HG02588 (cell line): ENCODE measurements around the gene C12orf42.
"Not testable (repeated sequence)": the region's sequence is repeated elsewhere in the genome, so short reads cannot be mapped to it uniquely, and the experiment has no call there.

ENCODE experiments used
- ATAC-seq: cut with Tn5 transposase; IDR thresholded peaks from one replicate; pipeline ENCODE4 v1.9.1; 2021; ENCODE audit warnings: mild to moderate bottlenecking, moderate library complexity; ENCODE audit not compliant: unreplicated experiment

C12orf42 gene

DNA sequence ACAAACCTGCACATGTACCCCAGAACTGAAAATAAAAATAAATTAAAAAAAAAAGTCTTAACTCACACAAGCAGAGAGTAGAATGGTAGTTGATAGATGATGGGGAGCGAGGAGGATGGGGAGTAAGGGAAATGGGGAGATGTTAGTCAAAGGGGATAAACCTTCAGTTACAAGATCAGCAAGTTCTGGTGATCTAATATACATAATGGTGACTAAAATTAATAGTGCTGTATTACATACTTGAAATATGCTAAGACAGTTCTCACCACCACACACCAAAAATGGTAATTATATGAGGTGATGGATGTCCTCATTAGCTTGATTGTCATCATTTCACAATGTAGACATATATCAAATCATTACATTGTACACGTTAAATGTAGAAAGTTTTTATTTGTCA, 3.2 kb upstream of the C12orf42 start:
- no peak for ATAC-seq

DNA sequence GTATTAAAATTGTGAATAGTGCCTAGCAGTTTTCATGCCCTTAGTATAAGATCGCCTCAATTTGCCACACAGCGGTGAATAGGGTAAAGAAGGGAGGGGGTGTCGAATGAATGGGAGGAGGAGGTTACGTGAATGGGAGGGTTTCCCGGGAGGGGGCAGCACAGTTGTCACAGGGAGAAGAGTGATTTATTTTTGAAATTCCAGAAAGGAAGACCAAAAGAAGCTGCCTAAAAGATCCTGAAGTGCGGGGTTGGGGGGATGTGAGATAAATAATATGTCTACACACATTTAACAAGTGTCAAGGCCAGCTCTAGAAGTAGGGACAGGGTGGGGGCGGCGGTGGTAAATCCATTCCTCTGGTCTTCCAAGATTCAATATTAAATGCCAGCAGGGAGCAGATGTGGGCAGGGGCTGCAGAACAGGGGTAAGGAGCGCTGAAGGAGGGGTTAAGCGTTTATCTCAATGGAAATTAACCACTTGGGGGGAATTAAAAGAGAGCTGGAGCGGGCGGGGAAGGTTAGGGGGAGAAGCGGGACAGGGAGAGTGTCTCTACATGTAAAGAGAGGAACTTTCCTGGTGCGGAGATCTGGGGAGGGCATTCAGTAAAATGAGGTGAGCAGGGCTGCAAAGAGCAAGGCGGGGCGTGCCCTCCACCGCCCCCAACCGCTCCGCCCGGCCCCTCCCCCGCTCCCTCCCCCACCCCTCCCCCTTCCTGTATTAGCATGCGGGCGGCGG, 867 bp downstream of the C12orf42 start:
- ATAC-seq = no peak

DNA sequence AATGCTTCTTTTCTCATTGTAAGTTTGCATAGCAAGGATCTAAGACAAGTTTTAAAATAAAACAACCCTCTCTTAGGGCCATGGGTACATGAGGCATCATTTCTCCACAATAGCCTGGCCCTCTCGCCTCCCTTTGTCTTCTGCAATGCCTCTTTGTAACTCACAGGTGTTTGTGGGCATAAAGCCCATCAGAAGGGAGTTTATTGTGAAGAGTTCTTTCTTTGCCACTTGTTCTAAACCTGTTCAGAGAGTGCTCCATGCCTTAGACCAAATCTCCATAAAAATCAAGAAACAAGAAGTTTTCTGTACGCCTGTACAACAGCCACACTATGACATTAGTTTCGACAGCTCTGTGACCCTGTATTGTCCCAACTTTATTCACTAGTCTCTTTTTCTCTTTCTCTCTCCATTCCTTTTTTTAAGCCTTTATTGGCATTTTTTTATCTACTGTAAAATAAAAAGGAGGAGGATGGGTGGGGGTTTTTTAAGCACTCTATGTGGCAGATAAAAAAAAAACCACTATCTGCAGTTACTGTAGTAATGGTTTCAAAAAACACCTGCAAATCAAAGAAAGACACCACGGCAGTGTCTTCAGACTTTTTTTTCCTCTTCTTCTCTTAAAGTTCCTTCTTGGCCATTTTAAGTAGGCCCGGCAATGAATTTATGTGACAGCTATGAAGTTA, 1.6 kb downstream of the C12orf42 start:
- no peak for ATAC-seq

DNA sequence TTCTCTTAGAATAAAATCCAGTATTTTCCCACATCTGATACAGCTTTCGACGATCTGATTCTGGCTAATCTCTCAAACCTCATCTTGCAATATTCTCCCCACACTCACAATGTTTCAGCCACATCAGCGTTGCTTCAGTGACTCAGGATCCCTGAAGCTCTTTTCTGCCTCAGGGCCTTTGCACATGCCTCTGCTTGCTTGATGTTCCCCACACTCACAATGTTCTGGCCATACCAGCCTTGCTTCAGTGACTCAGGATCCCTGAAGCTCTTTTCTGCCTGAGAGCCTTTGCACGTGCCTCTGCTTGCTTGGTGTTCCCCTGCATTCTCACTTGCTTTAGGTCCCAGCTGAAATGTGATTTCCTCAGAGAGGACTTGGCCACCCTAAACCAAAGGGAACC, 2.6 kb downstream of the C12orf42 start:
- no peak for ATAC-seq

DNA sequence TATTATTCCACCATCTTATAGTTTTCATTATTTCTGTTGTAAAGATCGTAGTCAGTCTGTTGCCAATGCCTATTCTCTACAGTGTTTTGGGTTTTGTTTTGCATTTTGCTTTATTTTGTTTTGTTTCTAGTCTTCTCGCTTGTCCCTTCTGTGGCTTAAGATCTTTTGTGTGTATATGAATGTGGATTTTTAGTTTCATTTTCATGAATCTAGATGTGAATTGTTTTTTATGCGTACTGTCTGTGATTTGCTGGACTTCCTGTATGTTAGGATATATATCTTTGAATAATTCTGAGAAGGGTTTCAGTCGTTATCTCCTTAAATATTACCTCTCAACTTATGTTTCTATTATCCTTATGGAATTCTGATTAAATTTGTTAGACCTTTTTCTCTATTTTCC, 13.4 kb downstream of the C12orf42 start:
- no peak for ATAC-seq

DNA sequence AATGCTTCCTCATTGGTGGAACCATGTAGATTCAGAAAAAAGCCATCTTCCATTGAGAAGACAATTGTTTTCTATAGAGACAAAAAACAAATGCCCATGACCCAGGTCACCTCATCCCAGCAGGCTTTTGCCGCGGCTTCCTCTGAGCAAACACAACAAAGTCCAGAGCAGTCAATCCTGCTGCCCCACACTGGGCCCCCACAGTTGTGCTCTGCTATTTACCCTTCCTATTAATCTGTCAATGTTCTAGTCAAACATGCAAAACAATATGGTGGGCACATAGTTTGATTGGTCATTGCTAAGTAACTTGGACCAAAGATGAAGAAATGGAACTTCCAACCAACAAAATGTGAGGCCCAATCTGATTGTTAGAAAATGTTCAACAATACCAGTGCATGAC, 20.7 kb downstream of the C12orf42 start:
- ATAC-seq = no peak

DNA sequence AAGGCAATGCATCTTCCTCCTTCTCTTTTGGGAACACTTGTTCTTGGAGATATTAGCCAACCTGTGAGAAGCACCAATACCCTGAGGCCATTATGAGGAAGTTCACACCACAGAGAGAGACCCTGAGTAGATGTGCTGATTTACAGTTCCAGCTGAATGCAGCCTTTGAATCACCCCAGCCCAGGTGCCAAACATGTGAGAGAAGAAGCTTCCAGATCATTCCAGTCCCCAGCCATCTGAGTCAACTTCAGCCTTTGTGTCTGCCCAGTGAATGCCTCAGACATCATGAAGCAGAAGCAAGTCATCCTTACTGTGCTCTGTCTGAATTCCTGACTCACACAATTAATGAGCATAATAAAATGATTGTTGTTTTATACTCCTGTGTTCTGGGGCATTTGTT, 25.1 kb downstream of the C12orf42 start:
- no peak for ATAC-seq

DNA sequence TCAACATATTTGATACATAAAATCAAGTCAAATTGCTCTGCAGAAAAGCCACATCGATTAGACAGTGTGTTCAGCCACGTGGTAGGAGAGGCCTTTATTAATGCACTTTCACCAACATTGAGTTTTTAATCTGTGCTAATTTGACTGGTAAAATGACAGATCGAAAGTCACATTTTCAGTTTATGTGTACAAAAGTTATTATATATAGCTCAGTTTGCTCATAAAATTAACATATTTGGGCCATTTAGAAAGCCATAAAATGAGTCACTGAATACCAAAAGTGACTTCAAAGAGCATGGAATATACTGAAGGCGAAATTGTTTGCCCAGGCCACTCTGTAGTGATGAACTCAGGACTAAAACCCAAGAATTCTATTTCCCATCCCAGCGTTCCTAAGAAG, 26.0 kb downstream of the C12orf42 start:
- no peak for ATAC-seq

DNA sequence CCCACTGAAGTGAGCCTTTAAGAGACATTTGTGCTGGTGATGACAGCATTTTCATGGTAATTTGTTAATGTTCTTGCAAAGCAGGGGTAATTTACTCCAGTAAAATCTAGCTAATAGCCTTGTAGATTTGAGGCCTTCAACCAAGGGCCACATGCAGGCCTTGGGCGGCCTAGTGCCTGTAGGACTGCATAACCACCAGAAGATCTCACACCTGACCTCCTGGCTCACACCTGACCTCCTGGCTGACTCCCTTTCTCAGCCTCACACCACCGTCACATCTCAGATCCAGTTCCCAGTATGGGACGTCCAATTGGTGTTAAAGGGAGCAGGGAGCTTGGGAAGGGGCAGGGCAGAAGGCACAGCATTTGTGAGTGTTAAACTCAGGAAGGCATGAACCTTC, 26.9 kb downstream of the C12orf42 start:
- no peak for ATAC-seq

DNA sequence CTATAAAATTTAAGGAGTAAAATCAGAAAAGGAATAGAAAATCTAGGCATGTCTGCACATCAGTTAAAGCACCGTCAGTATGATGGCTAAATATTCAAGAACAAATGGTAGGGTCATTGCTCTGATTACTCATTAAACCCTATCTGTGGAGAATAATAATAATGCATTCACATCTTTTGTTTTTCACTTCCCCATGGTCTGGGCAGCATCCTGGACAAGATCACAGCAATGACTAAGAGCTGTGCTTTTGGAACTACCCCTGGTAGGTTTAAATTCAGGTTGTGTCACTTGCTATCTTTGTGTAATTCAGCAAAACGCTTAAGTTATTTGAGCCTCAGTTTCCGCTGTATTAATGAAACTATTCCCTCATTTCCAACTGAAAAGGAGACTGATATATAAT, 33.1 kb downstream of the C12orf42 start:
- peak; percentile 91 for ATAC-seq

DNA sequence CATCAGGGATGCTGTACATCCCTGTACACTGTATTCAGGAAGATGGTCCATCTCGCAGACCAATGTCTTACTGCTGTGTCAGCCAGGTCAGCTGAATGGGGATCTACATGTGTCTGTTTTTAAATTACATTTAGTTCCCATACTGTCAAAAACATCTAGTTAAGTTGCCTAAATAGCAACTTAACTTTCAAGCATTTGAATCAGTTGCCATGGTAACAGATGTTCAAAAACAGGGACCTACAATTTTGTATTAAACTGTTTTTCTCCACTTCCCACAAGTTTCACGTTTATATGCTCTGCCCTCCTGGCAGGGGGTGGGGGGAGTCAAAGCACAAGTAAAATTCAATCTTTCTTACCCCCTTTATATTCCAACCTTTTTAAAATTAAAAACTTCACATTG, 38.3 kb downstream of the C12orf42 start:
- ATAC-seq = no peak

DNA sequence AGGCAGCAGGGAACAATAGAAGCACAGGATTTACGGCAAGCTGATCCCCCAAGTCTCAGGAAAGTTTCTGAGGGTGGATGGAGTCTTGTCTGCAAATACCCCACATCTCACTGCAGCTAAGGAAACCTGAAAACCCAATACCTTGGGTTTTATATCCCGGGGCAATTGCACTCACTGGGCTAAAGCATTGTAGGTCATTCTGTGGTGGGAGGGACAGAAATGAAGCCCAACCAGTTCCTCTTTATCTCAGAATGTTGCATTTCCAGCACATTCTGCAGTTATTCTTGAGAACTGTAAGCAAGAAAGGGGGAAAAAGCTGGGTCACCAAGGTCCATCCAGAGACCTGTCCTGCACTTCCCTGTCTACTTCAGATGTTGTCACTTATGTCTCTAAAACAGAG, 39.8 kb downstream of the C12orf42 start:
- no peak for ATAC-seq

DNA sequence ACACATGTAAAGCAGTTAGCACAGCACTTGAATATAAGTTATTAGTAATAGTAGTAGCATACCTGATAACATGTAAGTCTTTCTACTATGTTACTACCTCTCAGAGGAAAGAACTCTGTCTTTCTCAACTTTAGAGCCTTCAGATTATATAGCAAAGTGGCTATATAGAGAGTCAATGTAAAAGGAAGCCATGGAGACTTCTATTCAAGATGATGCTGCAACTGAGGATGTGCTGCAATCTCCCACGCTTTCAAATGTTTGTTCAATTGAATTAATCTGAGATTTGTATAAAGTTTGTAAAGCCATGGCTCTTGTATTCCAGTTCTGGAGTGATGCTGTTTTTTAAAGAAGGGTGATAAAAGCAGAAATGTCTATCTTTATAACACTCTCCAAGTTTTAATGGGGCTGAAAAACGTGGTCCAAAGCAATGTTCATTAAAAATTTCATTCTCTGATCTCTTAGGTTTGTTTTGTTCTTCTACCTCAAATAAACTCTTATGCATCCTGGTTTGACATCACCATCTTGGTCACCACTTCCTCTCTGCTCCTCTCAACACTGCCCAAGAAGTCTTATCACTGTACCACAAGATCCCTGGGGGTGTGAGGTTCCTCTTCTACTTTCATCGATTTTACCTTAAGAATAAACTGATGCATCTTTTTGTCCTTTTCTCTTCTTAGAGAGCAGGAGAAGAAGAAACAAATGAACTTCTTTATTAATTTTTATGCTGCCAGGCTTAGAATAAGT, 40.6 kb downstream of the C12orf42 start:
- peak; percentile 57 for ATAC-seq

DNA sequence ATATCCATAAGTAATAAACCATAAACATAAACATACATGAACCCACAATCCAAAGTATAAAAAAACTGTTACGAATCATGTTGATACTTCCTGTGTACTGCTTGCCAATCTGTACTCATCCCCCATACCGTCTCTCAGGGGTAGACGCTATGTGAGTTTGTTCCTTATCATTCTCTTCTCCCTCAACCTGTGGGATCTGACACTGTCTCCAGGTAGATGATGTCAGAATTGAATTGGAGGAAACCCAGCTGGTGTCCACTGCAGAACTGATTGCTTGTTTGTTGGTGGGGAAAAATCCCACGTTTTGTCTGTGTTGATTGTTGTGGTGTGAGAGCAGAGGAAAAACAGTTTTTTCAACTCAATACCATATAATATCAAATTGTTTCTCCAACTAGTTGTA, 50.8 kb downstream of the C12orf42 start:
- no peak for ATAC-seq

DNA sequence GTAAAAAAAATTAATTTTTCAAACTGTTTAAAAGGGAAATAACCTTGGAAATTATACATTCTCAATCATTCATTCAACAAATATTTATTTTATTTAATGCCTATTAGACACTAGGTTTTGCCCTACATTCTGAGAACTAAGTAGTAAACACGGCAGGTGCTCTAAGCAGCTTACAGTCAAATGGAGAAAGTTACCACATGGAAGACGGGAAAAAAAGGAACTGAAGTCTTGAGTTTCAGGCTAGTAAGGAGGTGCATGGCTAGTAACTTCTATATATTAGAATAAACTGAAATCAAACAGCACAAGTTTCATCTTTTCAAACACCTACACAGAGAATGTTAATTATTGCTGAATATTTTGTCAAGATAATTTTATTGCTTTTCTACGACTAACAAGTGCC, 52.9 kb downstream of the C12orf42 start:
- no peak for ATAC-seq

DNA sequence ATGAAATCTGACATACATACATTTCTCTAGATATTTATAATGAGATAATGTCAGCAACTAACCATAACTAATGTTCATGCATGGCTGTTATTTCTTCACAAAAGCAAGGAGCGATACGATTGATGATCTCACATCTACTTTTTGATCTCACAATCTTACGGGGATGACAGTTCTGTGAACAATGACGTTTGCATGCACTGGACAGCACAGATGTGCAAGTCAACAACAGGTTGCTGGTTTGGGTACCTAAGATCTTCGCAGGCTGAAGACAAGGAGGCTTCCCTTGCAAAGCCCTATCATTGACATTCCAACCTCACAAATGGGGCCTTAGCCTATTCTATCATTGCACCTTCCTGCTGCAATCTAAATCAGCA, 53.6 kb downstream of the C12orf42 start:
- no peak for ATAC-seq

DNA sequence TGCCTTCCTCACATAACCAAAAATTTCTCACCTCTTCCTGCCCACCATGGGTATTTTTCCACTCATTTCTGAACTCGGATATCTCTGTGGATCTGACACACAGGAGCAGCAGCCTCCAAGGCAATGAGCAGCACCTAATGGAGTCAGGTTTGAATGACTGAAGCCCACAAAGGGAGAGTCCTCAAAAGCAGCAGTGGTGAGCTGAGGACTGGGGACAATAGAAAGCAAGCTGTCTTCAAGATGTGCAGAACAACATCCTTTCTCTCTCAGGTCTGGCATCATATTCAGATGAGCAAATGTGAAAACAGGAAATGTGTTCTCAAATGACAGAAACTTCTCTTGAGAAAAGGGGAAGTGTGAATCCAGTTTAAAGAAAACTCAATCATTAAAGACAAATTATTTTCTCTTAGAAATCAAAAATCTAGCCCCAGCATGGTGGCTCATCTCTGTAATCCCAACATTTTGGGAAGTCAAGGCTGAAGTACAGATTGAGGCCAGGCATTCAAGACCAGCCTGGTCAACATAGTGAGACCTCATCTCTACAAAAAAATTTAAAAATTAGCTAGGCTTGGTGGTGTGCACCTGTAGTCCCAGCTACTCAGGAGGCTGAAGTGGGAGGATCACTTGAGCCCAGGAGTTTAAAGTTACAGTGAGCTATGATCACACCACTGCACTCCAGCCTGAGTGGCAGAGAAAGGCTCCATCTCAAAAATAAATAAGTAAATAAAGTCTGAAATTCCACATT, 54.2 kb downstream of the C12orf42 start:
- ATAC-seq = peak; percentile 97

DNA sequence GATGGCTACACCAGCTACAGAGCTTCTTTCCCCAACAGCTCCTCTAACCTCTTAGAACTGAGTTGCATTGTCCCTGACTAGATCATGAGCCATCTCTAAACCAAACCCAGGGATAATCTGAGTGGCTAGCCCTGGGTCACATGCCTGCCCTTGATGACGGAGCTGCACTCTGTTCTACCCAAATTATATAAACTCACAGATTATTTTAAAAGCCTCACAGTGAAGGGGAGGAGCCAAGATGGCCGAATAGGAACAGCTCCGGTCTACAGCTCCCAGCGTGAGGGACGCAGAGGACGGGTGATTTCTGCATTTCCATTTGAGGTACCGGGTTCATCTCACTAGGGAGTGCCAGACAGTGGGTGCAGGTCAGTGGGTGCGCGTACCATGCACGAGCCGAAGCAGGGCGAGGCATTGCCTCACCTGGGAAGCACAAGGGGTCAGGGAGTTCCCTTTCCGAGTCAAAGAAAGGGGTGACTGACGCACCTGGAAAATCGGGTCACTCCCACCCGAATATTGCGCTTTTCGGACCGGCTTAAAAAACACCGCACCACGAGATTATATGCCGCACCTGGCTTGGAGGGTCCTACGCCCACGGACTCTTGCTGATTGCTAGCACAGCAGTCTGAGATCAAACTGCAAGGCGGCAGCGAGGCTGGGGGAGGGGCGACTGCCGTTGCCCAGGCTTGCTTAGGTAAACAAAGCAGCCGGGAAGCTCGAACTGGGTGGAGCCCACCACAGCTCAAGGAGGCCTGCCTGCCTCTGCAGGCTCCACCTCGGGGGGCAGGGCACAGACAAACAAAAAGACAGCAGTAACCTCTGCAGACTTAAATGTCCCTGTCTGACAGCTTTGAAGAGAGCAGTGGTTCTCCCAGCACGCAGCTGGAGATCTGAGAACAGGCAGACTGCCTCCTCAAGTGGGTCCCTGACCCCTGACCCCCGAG, 61.3 kb downstream of the C12orf42 start:
- ATAC-seq = not testable (repeated sequence)

DNA sequence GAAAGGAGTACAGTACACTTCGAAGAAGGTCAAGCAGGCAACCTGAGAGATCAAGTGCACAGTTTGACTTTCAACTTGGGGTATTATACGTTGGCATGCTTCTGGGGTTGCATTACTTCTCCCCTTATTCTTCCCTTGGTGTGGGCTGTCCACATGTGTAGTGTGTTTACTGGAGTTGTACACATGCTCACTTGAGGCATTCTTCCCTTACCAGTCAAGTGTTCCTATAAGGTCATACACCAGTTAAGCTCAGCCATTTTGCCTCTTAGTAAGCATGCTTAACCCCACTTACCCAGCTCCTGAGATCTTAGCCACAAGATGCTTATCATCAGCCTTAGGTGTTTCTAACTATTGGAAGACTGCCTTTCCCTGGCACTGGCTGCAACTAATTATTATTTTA, 63.8 kb downstream of the C12orf42 start:
- ATAC-seq = no peak

DNA sequence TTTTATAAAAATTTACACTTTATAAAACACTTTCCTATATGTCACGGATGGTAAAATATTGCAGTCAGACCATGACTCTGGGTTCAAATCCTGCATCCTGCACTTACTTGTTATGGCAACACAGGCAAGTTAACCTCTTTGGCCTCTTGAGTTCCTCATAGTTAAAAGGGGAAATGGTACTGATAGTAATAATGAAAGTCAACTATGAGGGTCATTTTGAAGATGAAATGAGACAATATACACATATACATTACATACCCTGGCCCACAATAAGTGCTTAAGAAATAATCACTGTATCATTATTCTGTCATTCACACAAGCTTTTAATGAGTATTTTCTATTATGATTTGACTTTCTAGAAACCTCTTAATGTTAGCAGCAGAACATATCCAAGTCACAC, 64.4 kb downstream of the C12orf42 start:
- no peak for ATAC-seq
